ENCODE results near the gene GEMIN5. TPM values are rescaled to one million over a fixed set of nuclear protein-coding genes. Genes with fewer than 3 reads are reported as not detected.

GEMIN5 gene
- polyA plus RNA-seq, 2 of the 4 experiments (the other 2 are of a cell fraction) = 20.2 to 22.6 TPM

DNA sequence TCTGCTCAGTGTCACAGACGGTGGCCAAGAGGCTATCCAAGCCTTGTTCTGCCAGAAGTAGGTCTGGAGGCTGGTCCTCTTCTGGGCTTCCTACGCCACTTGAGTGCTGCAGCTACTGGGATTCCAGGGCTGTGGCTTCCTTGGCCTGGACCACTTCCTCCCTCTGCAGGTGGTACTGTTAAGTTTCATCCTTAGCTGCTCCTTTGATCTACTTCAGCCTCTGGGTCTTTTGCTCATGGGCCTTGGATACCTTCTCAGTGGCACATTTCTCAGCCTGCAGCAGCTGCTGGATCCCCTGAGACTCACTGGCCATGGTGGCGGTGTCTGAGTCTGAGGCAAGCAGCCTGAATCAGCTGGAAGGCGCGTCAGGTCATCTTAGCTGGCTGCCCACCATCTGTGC is 69.3 kb downstream of the GEMIN5 start (continued):
- TF ChIP-seq FOXS1 (CRISPR knock-in tag; IDR thresholded peaks at IDR 0.05) (no peak), CHD4 (IDR thresholded peaks at IDR 0.05; ENCODE audit: borderline replicate concordance) (no peak), HOXA7 (CRISPR knock-in tag; IDR thresholded peaks at IDR 0.05) (no peak), RCOR1 (IDR thresholded peaks at IDR 0.05; ENCODE audit: low read depth, low read length) (no peak)
- TF ChIP-seq, protein P1, sequence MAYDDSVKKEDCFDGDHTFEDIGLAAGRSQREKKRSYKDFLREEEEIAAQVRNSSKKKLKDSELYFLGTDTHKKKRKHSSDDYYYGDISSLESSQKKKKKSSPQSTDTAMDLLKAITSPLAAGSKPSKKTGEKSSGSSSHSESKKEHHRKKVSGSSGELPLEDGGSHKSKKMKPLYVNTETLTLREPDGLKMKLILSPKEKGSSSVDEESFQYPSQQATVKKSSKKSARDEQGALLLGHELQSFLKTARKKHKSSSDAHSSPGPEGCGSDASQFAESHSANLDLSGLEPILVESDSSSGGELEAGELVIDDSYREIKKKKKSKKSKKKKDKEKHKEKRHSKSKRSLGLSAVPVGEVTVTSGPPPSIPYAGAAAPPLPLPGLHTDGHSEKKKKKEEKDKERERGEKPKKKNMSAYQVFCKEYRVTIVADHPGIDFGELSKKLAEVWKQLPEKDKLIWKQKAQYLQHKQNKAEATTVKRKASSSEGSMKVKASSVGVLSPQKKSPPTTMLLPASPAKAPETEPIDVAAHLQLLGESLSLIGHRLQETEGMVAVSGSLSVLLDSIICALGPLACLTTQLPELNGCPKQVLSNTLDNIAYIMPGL (CRISPR knock-in tag; IDR thresholded peaks at IDR 0.05; ENCODE audit: borderline replicate concordance) = no peak

DNA sequence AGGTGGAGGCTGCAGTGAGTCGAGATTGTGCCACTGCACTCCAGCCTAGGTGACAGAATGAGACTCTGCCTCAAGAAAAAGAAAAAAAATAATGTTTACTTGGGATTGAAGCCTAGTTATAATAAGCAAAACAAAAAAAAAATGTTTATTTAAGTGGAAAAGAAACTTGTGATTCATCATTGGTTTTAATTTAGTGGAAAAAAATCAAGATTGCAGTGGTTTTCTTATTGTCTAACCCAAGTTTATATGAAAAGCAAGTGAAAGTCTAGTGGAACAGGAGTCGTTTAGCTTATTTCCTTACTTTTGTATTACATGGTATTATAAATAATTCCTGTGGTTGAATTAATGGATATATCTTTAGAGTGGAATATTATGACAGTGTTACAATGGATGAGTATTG is 71.2 kb downstream of the GEMIN5 start:
- DNase-seq (ENCODE audit: low read depth in 1 of 2, low spot score in 1 of 2) = no peak
- H3K4me1 ChIP-seq = peaks cover 21% of the 10 kb centered on the region
- no peaks in the 10 kb centered on the region for H3K9me3 ChIP-seq
- H3K4me3 ChIP-seq = no peak overlapping the region
- 76% methylated on average over 2 of the region's 2 CpGs for WGBS (ENCODE audit: missing lambda C conversion rate)
- POLR2A ChIA-PET = interaction anchor here (1.9 kb wide), 1 partner anchor 8 kb away, joined by 10 read pairs; the partner anchor contains the start of gene CNOT8
- no peak for ATAC-seq
- no peak overlapping the region for H3K4me2 ChIP-seq
- FAIRE-seq = no peak
- TF ChIP-seq EP300 (IDR thresholded peaks at IDR 0.05) = no peak
- TF ChIP-seq TFCP2L1 (CRISPR knock-in tag; IDR thresholded peaks at IDR 0.05) = no peak
- no peak for TF ChIP-seq SMC3 (IDR thresholded peaks at IDR 0.05)
- TF ChIP-seq, protein P2, sequence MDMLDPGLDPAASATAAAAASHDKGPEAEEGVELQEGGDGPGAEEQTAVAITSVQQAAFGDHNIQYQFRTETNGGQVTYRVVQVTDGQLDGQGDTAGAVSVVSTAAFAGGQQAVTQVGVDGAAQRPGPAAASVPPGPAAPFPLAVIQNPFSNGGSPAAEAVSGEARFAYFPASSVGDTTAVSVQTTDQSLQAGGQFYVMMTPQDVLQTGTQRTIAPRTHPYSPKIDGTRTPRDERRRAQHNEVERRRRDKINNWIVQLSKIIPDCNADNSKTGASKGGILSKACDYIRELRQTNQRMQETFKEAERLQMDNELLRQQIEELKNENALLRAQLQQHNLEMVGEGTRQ (IDR thresholded peaks at IDR 0.05) = no peak
- TF ChIP-seq EHF (CRISPR knock-in tag; IDR thresholded peaks at IDR 0.05) = no peak
- CTCF ChIA-PET = no interaction called here
- H3K27ac ChIP-seq = no peak overlapping the region

DNA sequence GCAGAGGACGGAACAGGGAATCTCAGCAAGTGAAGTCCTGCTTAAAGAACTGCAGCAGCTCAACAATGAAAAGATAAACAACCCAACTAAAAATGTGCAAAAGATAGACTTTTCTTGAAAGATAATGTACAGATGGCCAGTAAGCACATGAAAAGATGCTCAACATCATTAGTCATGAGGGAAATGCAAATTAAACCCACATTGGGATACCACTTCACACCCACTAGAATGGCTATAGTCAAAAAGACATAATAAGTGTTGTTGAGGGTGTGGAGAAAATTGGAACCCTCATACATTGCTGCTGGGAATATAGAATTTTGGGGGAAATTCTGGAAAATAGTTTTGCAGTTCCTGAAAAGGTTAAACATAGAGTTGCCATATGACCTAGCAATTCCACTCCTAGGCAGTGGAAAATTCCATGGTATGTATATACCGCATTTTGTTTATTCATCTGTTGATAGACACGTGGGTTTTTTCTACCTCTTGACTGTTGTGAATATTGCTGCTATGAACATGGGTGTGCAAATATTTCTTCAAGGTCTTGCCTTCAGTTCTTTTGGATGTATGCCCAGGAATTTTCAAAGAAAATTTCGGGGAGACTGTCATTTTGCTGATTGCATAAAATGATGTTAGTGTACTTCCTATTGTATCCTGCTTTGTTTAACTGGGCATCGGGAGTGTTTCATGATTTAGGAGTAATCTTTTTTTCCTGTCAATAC is 72.4 kb downstream of the GEMIN5 start:
- peaks cover 28% of the 10 kb centered on the region for H3K4me1 ChIP-seq
- H3K27ac ChIP-seq = no peak overlapping the region
- 58% methylated on average over 5 of the region's 5 CpGs for WGBS (ENCODE audit: missing lambda C conversion rate)
- H3K4me2 ChIP-seq = 0 out of 3 replicates have a peak overlapping the region, but pooled peaks have one; percentile 6
- FAIRE-seq (no peak), ATAC-seq (no peak), DNase-seq (ENCODE audit: low read depth in 1 of 2, low spot score in 1 of 2) (no peak)
- TF ChIP-seq, protein P3, sequence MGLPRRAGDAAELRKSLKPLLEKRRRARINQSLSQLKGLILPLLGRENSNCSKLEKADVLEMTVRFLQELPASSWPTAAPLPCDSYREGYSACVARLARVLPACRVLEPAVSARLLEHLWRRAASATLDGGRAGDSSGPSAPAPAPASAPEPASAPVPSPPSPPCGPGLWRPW (IDR thresholded peaks at IDR 0.05) = no peak
- no peak for TF ChIP-seq ZC3H11A (IDR thresholded peaks at IDR 0.05)
- TF ChIP-seq, protein P4, sequence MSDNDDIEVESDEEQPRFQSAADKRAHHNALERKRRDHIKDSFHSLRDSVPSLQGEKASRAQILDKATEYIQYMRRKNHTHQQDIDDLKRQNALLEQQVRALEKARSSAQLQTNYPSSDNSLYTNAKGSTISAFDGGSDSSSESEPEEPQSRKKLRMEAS (IDR thresholded peaks at IDR 0.05) = no peak
- TF ChIP-seq RNF2 (IDR thresholded peaks at IDR 0.05; ENCODE audit: borderline replicate concordance, low read depth) = no peak
- ChIA-PET POLR2A (no interaction called here), CTCF (no interaction called here)
- no peak overlapping the region for H3K4me3 ChIP-seq
- no peaks in the 10 kb centered on the region for H3K9me3 ChIP-seq

DNA sequence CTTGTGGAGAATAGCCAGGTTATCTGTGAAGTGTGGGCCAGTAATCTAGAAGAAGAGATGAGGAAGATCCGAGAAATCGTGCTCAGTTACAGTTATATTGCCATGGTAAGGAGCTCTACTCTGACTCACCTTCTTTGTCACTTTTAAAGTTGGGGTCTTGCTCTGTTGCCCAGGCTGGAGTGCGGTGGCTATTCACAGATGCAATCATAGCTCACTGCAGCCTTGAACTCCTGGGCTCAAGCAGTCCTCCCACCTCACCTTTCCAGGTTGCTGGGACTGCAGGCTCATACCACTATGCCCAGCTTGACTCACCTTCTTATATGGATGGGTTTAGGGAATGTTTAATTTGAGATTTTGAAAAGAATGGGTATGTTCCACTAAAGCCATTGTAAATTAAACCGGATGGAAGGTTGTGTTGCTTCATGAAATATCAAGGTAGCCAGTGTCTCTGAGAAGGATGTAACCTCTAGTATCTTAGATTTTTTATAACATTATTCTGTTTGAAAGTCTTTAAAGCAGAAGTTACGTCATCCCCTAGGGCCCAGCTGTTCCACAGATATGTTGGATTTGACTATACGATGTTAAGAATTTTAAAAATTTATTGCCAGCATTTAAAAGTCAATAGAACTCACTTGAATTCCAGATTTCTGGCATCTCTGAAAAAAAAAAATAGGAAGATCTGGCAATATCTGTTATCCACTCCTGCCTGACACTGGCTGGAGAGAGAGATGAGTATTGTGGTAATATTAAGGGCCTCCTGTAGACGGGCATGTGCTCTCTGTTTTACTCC is 74.5 kb downstream of the GEMIN5 start:
- no peak for ATAC-seq
- Histone ChIP-seq H3K9me3 (no peaks in the 10 kb centered on the region), H3K27ac (no peak overlapping the region), H3K4me3 (no peak overlapping the region), H3K4me2 (no peak overlapping the region), H3K4me1 (peaks cover 37% of the 10 kb centered on the region)
- ChIA-PET POLR2A (no interaction called here), CTCF (interaction anchor here (0.6 to 1.0 kb wide), 2 partner anchors 19 to 82 kb away, joined by 3 to 4 read pairs; no protein-coding TSS in a partner anchor)
- no peak for TF ChIP-seq CBX8 (IDR thresholded peaks at IDR 0.05)
- TF ChIP-seq ZC3H11A (IDR thresholded peaks at IDR 0.05) = no peak
- no peak for TF ChIP-seq FOXS1 (CRISPR knock-in tag; IDR thresholded peaks at IDR 0.05)
- no peak for TF ChIP-seq RARB (CRISPR knock-in tag; IDR thresholded peaks at IDR 0.05)
- TF ChIP-seq, protein P5, sequence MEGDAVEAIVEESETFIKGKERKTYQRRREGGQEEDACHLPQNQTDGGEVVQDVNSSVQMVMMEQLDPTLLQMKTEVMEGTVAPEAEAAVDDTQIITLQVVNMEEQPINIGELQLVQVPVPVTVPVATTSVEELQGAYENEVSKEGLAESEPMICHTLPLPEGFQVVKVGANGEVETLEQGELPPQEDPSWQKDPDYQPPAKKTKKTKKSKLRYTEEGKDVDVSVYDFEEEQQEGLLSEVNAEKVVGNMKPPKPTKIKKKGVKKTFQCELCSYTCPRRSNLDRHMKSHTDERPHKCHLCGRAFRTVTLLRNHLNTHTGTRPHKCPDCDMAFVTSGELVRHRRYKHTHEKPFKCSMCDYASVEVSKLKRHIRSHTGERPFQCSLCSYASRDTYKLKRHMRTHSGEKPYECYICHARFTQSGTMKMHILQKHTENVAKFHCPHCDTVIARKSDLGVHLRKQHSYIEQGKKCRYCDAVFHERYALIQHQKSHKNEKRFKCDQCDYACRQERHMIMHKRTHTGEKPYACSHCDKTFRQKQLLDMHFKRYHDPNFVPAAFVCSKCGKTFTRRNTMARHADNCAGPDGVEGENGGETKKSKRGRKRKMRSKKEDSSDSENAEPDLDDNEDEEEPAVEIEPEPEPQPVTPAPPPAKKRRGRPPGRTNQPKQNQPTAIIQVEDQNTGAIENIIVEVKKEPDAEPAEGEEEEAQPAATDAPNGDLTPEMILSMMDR (IDR thresholded peaks at IDR 0.05) = no peak
- no peak for TF ChIP-seq SMC3 (IDR thresholded peaks at IDR 0.05)
- TF ChIP-seq, protein P6, sequence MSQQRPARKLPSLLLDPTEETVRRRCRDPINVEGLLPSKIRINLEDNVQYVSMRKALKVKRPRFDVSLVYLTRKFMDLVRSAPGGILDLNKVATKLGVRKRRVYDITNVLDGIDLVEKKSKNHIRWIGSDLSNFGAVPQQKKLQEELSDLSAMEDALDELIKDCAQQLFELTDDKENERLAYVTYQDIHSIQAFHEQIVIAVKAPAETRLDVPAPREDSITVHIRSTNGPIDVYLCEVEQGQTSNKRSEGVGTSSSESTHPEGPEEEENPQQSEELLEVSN (IDR thresholded peaks at IDR 0.05; ENCODE audit: borderline replicate concordance, low read depth) = no peak
- no peak for TF ChIP-seq EP300 (IDR thresholded peaks at IDR 0.05)
- TF ChIP-seq KDM5A (IDR thresholded peaks at IDR 0.05) = no peak
- TF ChIP-seq TFCP2L1 (CRISPR knock-in tag; IDR thresholded peaks at IDR 0.05) = no peak
- WGBS (ENCODE audit: missing lambda C conversion rate) = 89% methylated on average over 7 of the region's 7 CpGs
- no peak for FAIRE-seq
- no peak for DNase-seq (ENCODE audit: low read depth in 1 of 2, low spot score in 1 of 2)
